GM19025 (cell line): ENCODE data around the gene ZSWIM4.

ENCODE experiments used
- ATAC-seq: cut with Tn5 transposase; IDR thresholded peaks from one replicate; pipeline ENCODE4 v1.9.1; 2021; ENCODE audit warnings: mild to moderate bottlenecking, low read depth, moderate library complexity; ENCODE audit not compliant: unreplicated experiment

ZSWIM4 gene

GRCh38 chr19:13804830-13805683, 9.8 kb downstream of the ZSWIM4 start:
- no peak for ATAC-seq

GRCh38 chr19:13806728-13807127, 11.5 kb downstream of the ZSWIM4 start:
- ATAC-seq = no peak

GRCh38 chr19:13807421-13808021, 12.3 kb downstream of the ZSWIM4 start:
- ATAC-seq = no peak

GRCh38 chr19:13808856-13809255, 13.6 kb downstream of the ZSWIM4 start:
- ATAC-seq = no peak

GRCh38 chr19:13812544-13812943, 17.3 kb downstream of the ZSWIM4 start:
- no peak for ATAC-seq

GRCh38 chr19:13813147-13813546, 17.9 kb downstream of the ZSWIM4 start:
- no peak for ATAC-seq

- ATAC-seq = no peak
Observed at GRCh38 chr19:13814550-13814949, 19.3 kb downstream of the ZSWIM4 start.

GRCh38 chr19:13817018-13817614, 21.9 kb downstream of the ZSWIM4 start:
- ATAC-seq = no peak

GRCh38 chr19:13817615-13818371, 22.6 kb downstream of the ZSWIM4 start:
- no peak for ATAC-seq

GRCh38 chr19:13819238-13819637, 24.0 kb downstream of the ZSWIM4 start:
- no peak for ATAC-seq

GRCh38 chr19:13821292-13821691, 26.0 kb downstream of the ZSWIM4 start:
- ATAC-seq = no peak

- no peak for ATAC-seq
Observed at GRCh38 chr19:13823256-13823655, 28.0 kb downstream of the ZSWIM4 start.

- ATAC-seq = no peak
Observed at GRCh38 chr19:13823901-13824300, 28.7 kb downstream of the ZSWIM4 start.

- ATAC-seq = no peak
Observed at GRCh38 chr19:13824703-13825102, 29.5 kb downstream of the ZSWIM4 start.

GRCh38 chr19:13825489-13826441, 30.5 kb downstream of the ZSWIM4 start:
- ATAC-seq = no peak

- no peak for ATAC-seq
Observed at GRCh38 chr19:13826652-13827235, 31.5 kb downstream of the ZSWIM4 start.

GRCh38 chr19:13827656-13828055, 32.4 kb downstream of the ZSWIM4 start:
- no peak for ATAC-seq

- ATAC-seq = no peak
Observed at GRCh38 chr19:13830114-13830740, 35.0 kb downstream of the ZSWIM4 start.
